ENCODE data around the gene PRKX.

GRCh38 chrX:3699821-3700381 is 13.5 kb downstream of the PRKX start:
- no peak for TF ChIP-seq CTCF (IDR thresholded peaks at IDR 0.05)
- TF ChIP-seq POLR2A (IDR thresholded peaks at IDR 0.05), result no peak

Measured in transverse colon (tissue), 3 donors.